Neutrophil (primary cell): ENCODE results near the gene LPP.

Source experiments
- H3K27ac ChIP-seq: fragments of 200-600 bp; sonication (generic); 2 replicates; pipeline ENCODE4 v1.5.1; 2016; ENCODE audit warnings: mild to moderate bottlenecking, moderate library complexity
- H3K27me3 ChIP-seq: fragments of 200-600 bp; sonication (generic); 2 replicates; pipeline ENCODE4 v1.6.0; 2016; ENCODE audit warnings: mild to moderate bottlenecking
- H3K36me3 ChIP-seq: fragments of 200-600 bp; sonication (generic); 2 replicates; pipeline ENCODE4 v1.5.1; 2017
- H3K4me1 ChIP-seq, 2 experiments: fragments of 200-600 bp in 1 of 2; sonication (generic) in 1 of 2; 1 replicate in 1 of 2; 2 replicates in 1 of 2; pipeline versions ENCODE4 v1.5.1 to v1.6.1; 2013 to 2016; ENCODE audit warnings: low read depth in 1 of 2, low read length in 1 of 2, mild to moderate bottlenecking in 1 of 2, moderate library complexity in 1 of 2; ENCODE audit not compliant: control insufficient read depth in 1 of 2, insufficient read depth in 1 of 2
- H3K4me3 ChIP-seq, 2 experiments: fragments of 200-600 bp in 1 of 2; sonication (generic) in 1 of 2; 1 replicate in 1 of 2; 2 replicates in 1 of 2; pipeline ENCODE4 v1.5.1; 2013 to 2016; ENCODE audit warnings: low read depth in 1 of 2, low read length in 1 of 2, mild to moderate bottlenecking in 1 of 2, moderate library complexity in 1 of 2
- H3K9me3 ChIP-seq: fragments of 200-600 bp; sonication (generic); 2 replicates; pipeline ENCODE4 v1.5.1; 2016
- TF ChIP-seq, protein P1 (sequence below): fragments of 200-600 bp; sonication (generic); IDR thresholded peaks from 2 replicates; pipeline ENCODE4 v1.5.1; 2016; ENCODE audit warnings: antibody characterized with exemption

LPP gene

GRCh38 chr3:188529228-188529627 lies 375.3 kb downstream of the LPP start:
- Histone ChIP-seq H3K27ac (no peak overlapping the region), H3K4me1 (no peaks in the 10 kb centered on the region), H3K4me3 (no peak overlapping the region), H3K27me3 (no peaks in the 10 kb centered on the region), H3K36me3 (no peaks in the 10 kb centered on the region), H3K9me3 (no peaks in the 10 kb centered on the region)
- TF ChIP-seq, protein P1, sequence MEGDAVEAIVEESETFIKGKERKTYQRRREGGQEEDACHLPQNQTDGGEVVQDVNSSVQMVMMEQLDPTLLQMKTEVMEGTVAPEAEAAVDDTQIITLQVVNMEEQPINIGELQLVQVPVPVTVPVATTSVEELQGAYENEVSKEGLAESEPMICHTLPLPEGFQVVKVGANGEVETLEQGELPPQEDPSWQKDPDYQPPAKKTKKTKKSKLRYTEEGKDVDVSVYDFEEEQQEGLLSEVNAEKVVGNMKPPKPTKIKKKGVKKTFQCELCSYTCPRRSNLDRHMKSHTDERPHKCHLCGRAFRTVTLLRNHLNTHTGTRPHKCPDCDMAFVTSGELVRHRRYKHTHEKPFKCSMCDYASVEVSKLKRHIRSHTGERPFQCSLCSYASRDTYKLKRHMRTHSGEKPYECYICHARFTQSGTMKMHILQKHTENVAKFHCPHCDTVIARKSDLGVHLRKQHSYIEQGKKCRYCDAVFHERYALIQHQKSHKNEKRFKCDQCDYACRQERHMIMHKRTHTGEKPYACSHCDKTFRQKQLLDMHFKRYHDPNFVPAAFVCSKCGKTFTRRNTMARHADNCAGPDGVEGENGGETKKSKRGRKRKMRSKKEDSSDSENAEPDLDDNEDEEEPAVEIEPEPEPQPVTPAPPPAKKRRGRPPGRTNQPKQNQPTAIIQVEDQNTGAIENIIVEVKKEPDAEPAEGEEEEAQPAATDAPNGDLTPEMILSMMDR = no peak

GRCh38 chr3:188530226-188530625 lies 376.3 kb downstream of the LPP start:
- H3K4me1 ChIP-seq = no peaks in the 10 kb centered on the region
- no peaks in the 10 kb centered on the region for H3K9me3 ChIP-seq
- H3K27ac ChIP-seq = no peak overlapping the region
- no peak overlapping the region for H3K4me3 ChIP-seq
- no peaks in the 10 kb centered on the region for H3K36me3 ChIP-seq
- H3K27me3 ChIP-seq = no peaks in the 10 kb centered on the region
- TF ChIP-seq, protein P1 = no peak

DNA sequence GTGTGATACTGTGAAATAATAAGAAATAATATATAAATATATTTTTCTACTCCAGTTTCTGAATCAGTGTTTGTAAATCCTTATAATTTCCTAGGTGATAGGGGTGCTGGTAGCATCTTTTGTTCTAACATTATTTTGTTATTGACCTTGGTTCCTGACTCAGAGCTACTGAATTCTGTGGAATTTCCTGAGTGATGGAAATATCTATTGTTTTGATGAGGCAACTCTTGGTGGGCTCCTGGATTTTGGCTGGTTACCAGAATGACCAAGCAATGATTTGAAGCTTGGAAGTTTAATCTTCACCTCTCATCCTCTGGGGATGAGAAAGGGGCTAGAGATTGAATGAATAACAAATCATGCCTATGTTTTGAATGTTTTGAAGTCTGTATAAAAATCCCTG lies 377.3 kb downstream of the LPP start:
- TF ChIP-seq, protein P1 = no peak
- Histone ChIP-seq H3K27me3 (no peaks in the 10 kb centered on the region), H3K27ac (no peak overlapping the region), H3K4me3 (no peak overlapping the region), H3K36me3 (no peaks in the 10 kb centered on the region), H3K9me3 (no peaks in the 10 kb centered on the region), H3K4me1 (no peaks in the 10 kb centered on the region)

DNA sequence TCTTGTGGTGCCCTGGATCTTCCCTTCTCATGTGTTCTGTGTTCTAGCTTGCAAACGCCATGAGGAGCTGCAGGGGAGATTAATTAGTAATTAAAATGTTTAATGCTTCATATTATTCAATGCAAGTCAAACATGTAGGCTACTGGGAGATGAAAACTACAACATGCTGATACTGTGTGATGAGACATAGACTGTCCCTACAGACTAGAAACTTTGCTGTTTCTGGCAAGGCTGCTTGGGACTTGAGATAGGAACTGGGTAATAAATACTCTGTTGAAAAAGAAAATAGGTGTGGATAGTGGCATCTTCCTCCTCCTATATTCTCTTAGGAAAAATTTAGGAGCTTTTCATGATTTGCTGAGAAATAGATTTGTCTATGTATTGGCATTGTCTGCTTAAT lies 379.2 kb downstream of the LPP start:
- TF ChIP-seq, protein P1 = no peak
- H3K36me3 ChIP-seq = no peaks in the 10 kb centered on the region
- H3K27ac ChIP-seq = no peak overlapping the region

GRCh38 chr3:188533612-188534357 lies 379.8 kb downstream of the LPP start:
- Histone ChIP-seq H3K36me3 (no peaks in the 10 kb centered on the region), H3K27ac (no peak overlapping the region), H3K4me3 (no peak overlapping the region), H3K27me3 (no peaks in the 10 kb centered on the region), H3K4me1 (peaks cover 15 to 18% of the 10 kb centered on the region in 2 experiments), H3K9me3 (no peaks in the 10 kb centered on the region)
- TF ChIP-seq, protein P1 = no peak

More for the DNA sequence above, 379.2 kb downstream of the LPP start:
- Histone ChIP-seq H3K4me3 (no peak overlapping the region), H3K27me3 (no peaks in the 10 kb centered on the region), H3K9me3 (no peaks in the 10 kb centered on the region), H3K4me1 (peaks cover 15% of the 10 kb centered on the region in 2 experiments)
